Astrocyte (in vitro differentiated cells and primary cell): ENCODE data around the gene MOK. TPM values are rescaled to one million over a fixed set of nuclear protein-coding genes. Genes with fewer than 3 reads are reported as not detected.

Experiments
- DNase-seq: peaks from one replicate; pipeline ENCODE4 v3.0.0-alpha.2; 2010; ENCODE audit warnings: low read depth
- FAIRE-seq: peaks from 2 replicates; lab custom pipeline; 2011; peaks lifted over from hg19 to GRCh38; lab: Jason Lieb, UNC
- H2AFZ ChIP-seq: 2 replicates; pipeline ENCODE4 v1.6.0; 2012; ENCODE audit warnings: low read depth, low read length, inconsistent platforms
- H3K27ac ChIP-seq: 2 replicates; pipeline ENCODE4 v1.5.1; 2011; ENCODE audit warnings: low read depth, low read length, inconsistent platforms
- H3K27me3 ChIP-seq: 2 replicates; pipeline ENCODE4 v1.6.0; 2011; ENCODE audit warnings: low read length, inconsistent platforms; ENCODE audit not compliant: insufficient read depth
- H3K36me3 ChIP-seq: 2 replicates; pipeline ENCODE4 v1.5.1; 2011; ENCODE audit warnings: low read length, inconsistent platforms; ENCODE audit not compliant: insufficient read depth
- H3K4me1 ChIP-seq: 2 replicates; pipeline ENCODE4 v1.5.1; 2011; ENCODE audit warnings: low read length, inconsistent platforms; ENCODE audit not compliant: insufficient read depth
- H3K4me2 ChIP-seq: 2 replicates; pipeline ENCODE4 v1.6.0; 2012; ENCODE audit warnings: low read length, inconsistent platforms
- H3K4me3 ChIP-seq: 2 replicates; pipeline ENCODE4 v1.5.1; 2011; ENCODE audit warnings: low read depth, mild to moderate bottlenecking, low read length, inconsistent platforms; ENCODE audit not compliant: insufficient read depth
- H3K79me2 ChIP-seq: 2 replicates; pipeline ENCODE4 v1.6.0; 2012; ENCODE audit warnings: mild to moderate bottlenecking, low read length, inconsistent platforms; ENCODE audit not compliant: insufficient read depth
- H3K9ac ChIP-seq: 2 replicates; pipeline ENCODE4 v1.6.0; 2012; ENCODE audit warnings: mild to moderate bottlenecking, low read length, inconsistent platforms
- H3K9me3 ChIP-seq: 2 replicates; pipeline ENCODE4 v1.5.1; 2012; ENCODE audit warnings: low read depth, mild to moderate bottlenecking, low read length, inconsistent platforms; ENCODE audit not compliant: insufficient read depth
- H4K20me1 ChIP-seq: 2 replicates; pipeline ENCODE4 v1.6.0; 2012; ENCODE audit warnings: low read length, inconsistent platforms; ENCODE audit not compliant: insufficient read depth
- H3K27ac Mint-ChIP-seq: one replicate; pipeline ENCODE4 v1.8.0; 2021; ENCODE audit warnings: mild to moderate bottlenecking, mixed read lengths; ENCODE audit not compliant: unreplicated experiment
- H3K27me3 Mint-ChIP-seq: one replicate; pipeline ENCODE4 v1.8.0; 2021; ENCODE audit warnings: low read depth, mixed read lengths; ENCODE audit not compliant: unreplicated experiment
- H3K36me3 Mint-ChIP-seq: one replicate; pipeline ENCODE4 v1.8.0; 2021; ENCODE audit warnings: low read depth, mixed read lengths; ENCODE audit not compliant: unreplicated experiment
- H3K4me1 Mint-ChIP-seq: one replicate; pipeline ENCODE4 v1.8.0; 2021; ENCODE audit warnings: low read depth, mixed read lengths; ENCODE audit not compliant: unreplicated experiment
- H3K4me3 Mint-ChIP-seq: one replicate; pipeline ENCODE4 v1.8.0; 2021; ENCODE audit warnings: mild to moderate bottlenecking, moderate library complexity, mixed read lengths; ENCODE audit not compliant: unreplicated experiment
- H3K9me3 Mint-ChIP-seq: one replicate; pipeline ENCODE4 v1.8.0; 2021; ENCODE audit warnings: mild to moderate bottlenecking, mixed read lengths; ENCODE audit not compliant: unreplicated experiment
- CTCF ChIP-seq: IDR thresholded peaks from 2 replicates; pipeline ENCODE4 v1.5.1; 2011; ENCODE audit warnings: low read depth, mild to moderate bottlenecking, inconsistent platforms, low read length, moderate library complexity; ENCODE audit not compliant: insufficient read depth
- EZH2 ChIP-seq: IDR thresholded peaks from 2 replicates; pipeline ENCODE4 v1.6.1; 2012; ENCODE audit warnings: mild to moderate bottlenecking, low read length, inconsistent platforms; ENCODE audit not compliant: insufficient read depth
- total RNA-seq: library from RNA; stranded (reverse); gene quantifications from 2 replicates; pipeline ENCODE4 v1.2.1, GENCODE V29; 2021

The MOK gene
- total RNA-seq, 1 donor from 2014 or later, result 9.3 TPM

- Mint-ChIP-seq H3K36me3 (peaks cover 1% of the 10 kb centered on the region), H3K27me3 (no peaks in the 10 kb centered on the region), H3K9me3 (no peaks in the 10 kb centered on the region), H3K4me3 (peak overlapping the region; percentile 10), H3K4me1 (peaks cover 40% of the 10 kb centered on the region), H3K27ac (no peak overlapping the region)
- Histone ChIP-seq H3K36me3 (peaks cover 3% of the 10 kb centered on the region), H3K27ac (no peak overlapping the region), H4K20me1 (peaks cover 72% of the 10 kb centered on the region), H3K4me2 (no peak overlapping the region), H3K4me1 (peaks cover 24% of the 10 kb centered on the region), H3K27me3 (no peaks in the 10 kb centered on the region), H3K9ac (no peak overlapping the region), H2AFZ (no peak overlapping the region), H3K9me3 (no peaks in the 10 kb centered on the region), H3K4me3 (no peak overlapping the region), H3K79me2 (peaks cover 89% of the 10 kb centered on the region)
- DNase-seq (no peak), FAIRE-seq (no peak)
- TF ChIP-seq EZH2 (no peak), CTCF (no peak)
Measured at GRCh38 chr14:102181187-102181586, 123.8 kb downstream of the MOK start.

- no peaks in the 10 kb centered on the region for H3K27me3 Mint-ChIP-seq
- no peak overlapping the region for H3K4me3 ChIP-seq
- H4K20me1 ChIP-seq, result peaks cover 70% of the 10 kb centered on the region
- H2AFZ ChIP-seq, result no peak overlapping the region
- peaks cover 24% of the 10 kb centered on the region for H3K4me1 ChIP-seq
- DNase-seq, result no peak
- H3K4me3 Mint-ChIP-seq, result peak overlapping the region; percentile 40
- no peak overlapping the region for H3K4me2 ChIP-seq
- peaks cover 3% of the 10 kb centered on the region for H3K36me3 ChIP-seq
- H3K9ac ChIP-seq, result no peak overlapping the region
- no peak for TF ChIP-seq EZH2
- no peak for TF ChIP-seq CTCF
- H3K79me2 ChIP-seq, result peaks cover 89% of the 10 kb centered on the region
- no peak overlapping the region for H3K27ac Mint-ChIP-seq
- peaks cover 1% of the 10 kb centered on the region for H3K36me3 Mint-ChIP-seq
- H3K27ac ChIP-seq, result no peak overlapping the region
- H3K27me3 ChIP-seq, result no peaks in the 10 kb centered on the region
- no peak for FAIRE-seq
- no peaks in the 10 kb centered on the region for H3K9me3 Mint-ChIP-seq
- peaks cover 35% of the 10 kb centered on the region for H3K4me1 Mint-ChIP-seq
- no peaks in the 10 kb centered on the region for H3K9me3 ChIP-seq
Measured at GRCh38 chr14:102180248-102180998, 124.5 kb downstream of the MOK start.

Other genes with a start within 250 kb of the MOK start
- gene HSP90AA1, start 218.1 kb downstream of the MOK start, total RNA-seq, result 352 and 428 TPM in 2 replicates
- gene WDR20, start 165.3 kb downstream of the MOK start, total RNA-seq, result 22.4 and 23.6 TPM in 2 replicates
- gene ZNF839, start 14.6 kb upstream of the MOK start, total RNA-seq, result 7.8 and 8.0 TPM in 2 replicates
- 34.9 and 37.8 TPM in 2 replicates for gene CINP, start 57.7 kb upstream of the MOK start, total RNA-seq
- gene TECPR2, start 57.8 kb upstream of the MOK start, total RNA-seq, result 19.9 and 23.1 TPM in 2 replicates
- gene ANKRD9, start 204.6 kb upstream of the MOK start, total RNA-seq, result 7.9 and 9.4 TPM in 2 replicates